ENCODE results near the gene HOGA1. TPM values are rescaled to one million over a fixed set of nuclear protein-coding genes. Genes with fewer than 3 reads are reported as not detected.

The HOGA1 gene
- total and polyA plus RNA-seq, 2 donors (not counting 3 experiments of a cell fraction or from before 2014, with no cell fraction given) = 0.44 to 0.91 TPM

GRCh38 chr10:97571622-97572021 lies 12.6 kb upstream of the HOGA1 start:
- Histone ChIP-seq H3K4me1 (ENCODE audit: control insufficient read depth, extremely low read depth, insufficient read depth, low read length) (peaks cover 14% of the 10 kb centered on the region), H3K36me3 (ENCODE audit: control insufficient read depth in 2 of 2, extremely low read depth in 1 of 2, insufficient read depth in 2 of 2, low read length in 2 of 2) (peaks cover 3 to 37% of the 10 kb centered on the region in 2 experiments), H3K9ac (replicated peaks; ENCODE audit: extremely low read depth, insufficient read depth, low read length) (no peak overlapping the region), H3K27me3 (ENCODE audit: control insufficient read depth in 2 of 2, insufficient read depth in 2 of 2, low read length in 2 of 2) (no peaks in the 10 kb centered on the region), H4K20me1 (replicated peaks; ENCODE audit: control insufficient read depth, extremely low read depth, insufficient read depth, low read length) (no peaks in the 10 kb centered on the region), H3K9me3 (replicated peaks; ENCODE audit: control insufficient read depth, insufficient read depth, low read length) (no peaks in the 10 kb centered on the region), H3K79me2 (ENCODE audit: control insufficient read depth, insufficient read depth, low read length) (no peaks in the 10 kb centered on the region), H3K4me2 (ENCODE audit: insufficient read depth, low read length) (no peak overlapping the region), H3K9me1 (replicated peaks; ENCODE audit: control insufficient read depth, extremely low read depth, insufficient read depth, low read length) (no peaks in the 10 kb centered on the region), H3K27ac (ENCODE audit: insufficient read depth, low read depth, low read length) (no peak overlapping the region), H3K4me3 (replicated peaks in 1 of 3; ENCODE audit: insufficient read depth in 1 of 3, low read depth in 1 of 3, low read length in 3 of 3) (no peak overlapping the region), H2AFZ (ENCODE audit: low read depth, low read length) (no peak overlapping the region)
- FAIRE-seq = no peak
- intact Hi-C loops (cut with micrococcal nuclease) = loop anchor here (1.0 to 2.0 kb wide), 3 partner anchors 41 to 159 kb away; no protein-coding TSS in a partner anchor
- ChIA-PET POLR2A (no interaction called here), CTCF (interaction anchor here (0.6 to 8.2 kb wide), 37 partner anchors 11 to 167 kb away, joined by 3 to 304 read pairs (median 5); partner anchors contain the start of genes C10orf62, HOGA1 and MORN4)
- no TSS peak for BruUV-seq (replicated peaks)
- dilution Hi-C loops (cut with MboI; ENCODE audit: extremely low pct_ligation_motif_present, low sequenced_read_pairs) = no loop called here
- TF ChIP-seq GATA2 (IDR thresholded peaks at IDR 0.05; ENCODE audit: insufficient read depth, insufficient read length, low read depth, low read length) (no peak), FOS (IDR thresholded peaks at IDR 0.05; ENCODE audit: borderline replicate concordance, insufficient read depth, low read length) (no peak), EZH2 (IDR thresholded peaks at IDR 0.05; ENCODE audit: borderline replicate concordance, low read depth, low read length, severe bottlenecking) (no peak), MYC (IDR thresholded peaks at IDR 0.05; ENCODE audit: low read depth, low read length) (no peak), POLR2A (IDR thresholded peaks at IDR 0.05; ENCODE audit: low read depth, low read length) (no peak), POLR2AphosphoS5 (IDR thresholded peaks at IDR 0.05; ENCODE audit: insufficient read depth, low read depth, low read length) (no peak), CTCF (IDR thresholded peaks at IDR 0.05; ENCODE audit: extremely low read depth in 1 of 2, insufficient read depth in 1 of 2, low read depth in 1 of 2, low read length in 2 of 2) (no peak), MAX (IDR thresholded peaks at IDR 0.05; ENCODE audit: insufficient read depth, insufficient read length) (no peak), JUN (IDR thresholded peaks at IDR 0.05; ENCODE audit: borderline replicate concordance, insufficient read depth, insufficient read length, low read depth) (no peak)
- DNase-seq (ENCODE audit: low read depth, low spot score) = no peak
